Adrenal gland (tissue), 5 donors: ENCODE measurements around the gene PON3.

Source experiments
- POLR2A ChIP-seq, 2 donors: fragments of 450-650 bp; IDR thresholded peaks; one replicate each; pipeline ENCODE4 v1.6.1; 2017; ENCODE audit warnings: antibody characterized with exemption in 2 of 2, mild to moderate bottlenecking in 2 of 2, moderate library complexity in 1 of 2
- TF ChIP-seq, protein P1 (sequence below), 6 experiments: fragments of 450-650 bp in 4 of 6; fragments of 200-600 bp in 2 of 6; sonication (generic) in 1 of 6; IDR thresholded peaks; 1 replicate in 5 of 6; 2 replicates in 1 of 6; pipeline versions ENCODE4 v1.5.1 to v1.8.0; 2016 to 2021; ENCODE audit warnings: antibody characterized with exemption in 6 of 6, mild to moderate bottlenecking in 2 of 6, moderate library complexity in 1 of 6
- donor health status: DM: no; HTN: no; CAD: no.

DNA sequence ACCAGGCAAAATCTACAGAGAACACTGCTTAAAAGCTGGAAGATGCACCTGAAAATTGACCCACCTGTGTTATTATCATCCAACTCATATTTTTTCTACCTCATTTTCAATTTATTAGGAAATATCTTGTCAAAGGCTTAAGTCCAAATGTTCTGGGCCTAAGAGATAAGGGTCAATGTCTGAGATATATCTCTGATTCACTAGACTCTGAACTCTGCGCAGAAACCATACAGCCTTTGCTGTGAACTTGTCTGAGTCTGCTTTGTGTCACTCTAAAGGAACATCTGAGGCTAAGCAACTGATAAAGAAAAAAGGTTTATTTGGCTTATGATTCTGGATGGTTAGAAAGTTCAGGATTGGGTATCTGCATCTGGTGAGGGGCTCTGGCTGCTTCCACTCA is 75.5 kb downstream of the PON3 start:
- TF ChIP-seq, protein P1, sequence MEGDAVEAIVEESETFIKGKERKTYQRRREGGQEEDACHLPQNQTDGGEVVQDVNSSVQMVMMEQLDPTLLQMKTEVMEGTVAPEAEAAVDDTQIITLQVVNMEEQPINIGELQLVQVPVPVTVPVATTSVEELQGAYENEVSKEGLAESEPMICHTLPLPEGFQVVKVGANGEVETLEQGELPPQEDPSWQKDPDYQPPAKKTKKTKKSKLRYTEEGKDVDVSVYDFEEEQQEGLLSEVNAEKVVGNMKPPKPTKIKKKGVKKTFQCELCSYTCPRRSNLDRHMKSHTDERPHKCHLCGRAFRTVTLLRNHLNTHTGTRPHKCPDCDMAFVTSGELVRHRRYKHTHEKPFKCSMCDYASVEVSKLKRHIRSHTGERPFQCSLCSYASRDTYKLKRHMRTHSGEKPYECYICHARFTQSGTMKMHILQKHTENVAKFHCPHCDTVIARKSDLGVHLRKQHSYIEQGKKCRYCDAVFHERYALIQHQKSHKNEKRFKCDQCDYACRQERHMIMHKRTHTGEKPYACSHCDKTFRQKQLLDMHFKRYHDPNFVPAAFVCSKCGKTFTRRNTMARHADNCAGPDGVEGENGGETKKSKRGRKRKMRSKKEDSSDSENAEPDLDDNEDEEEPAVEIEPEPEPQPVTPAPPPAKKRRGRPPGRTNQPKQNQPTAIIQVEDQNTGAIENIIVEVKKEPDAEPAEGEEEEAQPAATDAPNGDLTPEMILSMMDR (IDR thresholded peaks at IDR 0.05), result no peak
- TF ChIP-seq POLR2A (IDR thresholded peaks at IDR 0.05), result no peak
